ENCODE results near the gene GABRD. TPM values are rescaled to one million over a fixed set of nuclear protein-coding genes. Genes with fewer than 3 reads are reported as not detected.
A peak's percentile ranks its signal among the peaks of the same experiment; 100 is the strongest.
"Not testable (repeated sequence)": the region's sequence is repeated elsewhere in the genome, so short reads cannot be mapped to it uniquely, and the experiment has no call there.

GABRD gene
- not detected in 2 replicates for total RNA-seq (2014; rRNA removed; shearing (Covaris generic))

DNA sequence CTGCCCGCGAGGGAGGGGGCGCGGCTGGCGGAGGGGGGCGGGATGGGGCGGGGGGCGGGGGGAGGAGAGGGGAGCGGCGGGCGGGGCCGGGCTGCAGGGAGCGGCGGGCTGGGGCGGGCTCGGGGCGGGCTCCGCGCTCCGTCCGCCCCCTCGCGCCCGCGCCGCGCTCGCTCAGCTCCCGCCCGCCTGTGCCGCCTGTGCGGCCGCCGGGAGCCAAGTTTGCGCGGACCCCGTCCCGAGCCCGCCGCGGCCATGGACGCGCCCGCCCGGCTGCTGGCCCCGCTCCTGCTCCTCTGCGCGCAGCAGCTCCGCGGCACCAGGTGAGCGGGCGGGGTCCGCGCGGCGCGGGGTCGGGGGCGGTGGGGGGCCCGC, at the start of gene GABRD:
GABRD (plus strand) TSS at position 174 of the 372 bp plus-strand sequence; CDS start at position 253, 79 bp downstream.
- H3K36me3 ChIP-seq: no peaks in the 10 kb centered on the region
- H3K9me3 ChIP-seq (replicated peaks): no peaks in the 10 kb centered on the region
- H3K27ac ChIP-seq: no peak within 1 kb of the TSS
- DNase-seq: no peak
- H3K4me1 ChIP-seq: no peaks in the 10 kb centered on the region
- peaks cover 27% of the 10 kb centered on the region for H3K27me3 ChIP-seq
- H3K4me3 ChIP-seq: no peak within 1 kb of the TSS

GRCh38 chr1:1969505-1969900, 49.6 kb upstream of the GABRD start:
- H3K4me3 ChIP-seq: no peak overlapping the region
- H3K36me3 ChIP-seq: no peaks in the 10 kb centered on the region
- no peak overlapping the region for H3K27ac ChIP-seq
- no peaks in the 10 kb centered on the region for H3K9me3 ChIP-seq (replicated peaks)
- no peaks in the 10 kb centered on the region for H3K4me1 ChIP-seq
- no peak for DNase-seq
- peaks cover 18% of the 10 kb centered on the region for H3K27me3 ChIP-seq

DNA sequence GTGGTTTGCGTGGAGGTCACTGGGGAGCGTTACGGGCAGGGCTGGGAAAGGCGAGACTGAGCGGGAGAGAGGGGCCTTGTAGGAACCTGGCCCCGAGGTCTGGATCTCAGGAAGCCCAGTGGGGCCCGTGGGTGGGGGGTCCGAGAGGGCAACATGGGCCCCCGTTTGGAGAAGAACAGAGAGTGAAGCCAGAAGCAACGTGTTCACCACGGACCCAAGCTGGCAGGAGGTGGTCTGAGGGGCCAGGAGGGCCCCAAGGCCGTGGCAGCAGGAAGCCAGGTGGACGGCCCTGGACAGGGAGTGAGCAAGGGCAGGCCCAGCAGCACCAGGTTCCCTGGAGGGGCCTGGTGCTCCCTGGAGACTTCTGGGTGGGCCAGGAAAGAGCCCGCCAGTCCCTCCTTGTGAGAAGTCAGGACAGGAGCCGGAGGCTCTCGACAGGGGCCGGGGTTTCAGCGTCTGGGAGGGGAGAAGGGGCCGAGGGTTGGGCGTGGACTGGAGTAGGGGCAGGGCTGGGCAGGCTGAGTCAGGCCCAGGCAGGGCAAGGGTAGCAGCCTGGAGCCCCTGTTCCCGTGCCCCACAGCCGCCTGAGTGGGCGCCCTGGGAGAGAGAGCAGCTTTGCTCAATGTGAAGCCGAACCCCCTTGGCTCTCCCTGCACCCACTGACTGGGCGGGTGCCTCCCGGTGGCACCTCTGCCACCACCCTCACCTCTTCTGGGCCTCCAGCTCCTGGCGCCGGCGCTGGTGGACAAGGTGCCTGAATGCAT, 49.0 kb upstream of the GABRD start:
- no peak overlapping the region for H3K27ac ChIP-seq
- peaks cover 18% of the 10 kb centered on the region for H3K27me3 ChIP-seq
- DNase-seq: peak in 1 of 2 experiments; percentile 2
- H3K36me3 ChIP-seq: no peaks in the 10 kb centered on the region
- no peak overlapping the region for H3K4me3 ChIP-seq
- no peaks in the 10 kb centered on the region for H3K9me3 ChIP-seq (replicated peaks)
- no peaks in the 10 kb centered on the region for H3K4me1 ChIP-seq

DNA sequence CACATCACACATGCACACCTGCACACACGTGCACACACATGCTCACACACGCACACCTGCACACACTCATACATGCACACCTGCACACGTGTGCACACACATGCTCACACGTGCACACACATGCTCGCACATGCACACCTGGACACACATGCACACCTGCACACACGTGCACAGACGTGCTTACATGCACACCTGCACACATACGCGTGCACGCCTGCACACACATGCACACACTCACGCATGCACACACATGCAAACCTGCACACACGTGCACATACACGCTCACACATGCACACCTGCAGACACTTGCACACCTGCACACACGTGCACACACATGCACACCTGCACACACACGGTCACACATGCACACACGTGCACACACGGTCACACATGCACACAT, 48.1 kb upstream of the GABRD start:
- Histone ChIP-seq H3K9me3 (replicated peaks) (no peaks in the 10 kb centered on the region), H3K4me1 (no peaks in the 10 kb centered on the region), H3K36me3 (no peaks in the 10 kb centered on the region), H3K27me3 (peaks cover 12% of the 10 kb centered on the region), H3K27ac (no peak overlapping the region), H3K4me3 (no peak overlapping the region)
- no peak for DNase-seq

DNA sequence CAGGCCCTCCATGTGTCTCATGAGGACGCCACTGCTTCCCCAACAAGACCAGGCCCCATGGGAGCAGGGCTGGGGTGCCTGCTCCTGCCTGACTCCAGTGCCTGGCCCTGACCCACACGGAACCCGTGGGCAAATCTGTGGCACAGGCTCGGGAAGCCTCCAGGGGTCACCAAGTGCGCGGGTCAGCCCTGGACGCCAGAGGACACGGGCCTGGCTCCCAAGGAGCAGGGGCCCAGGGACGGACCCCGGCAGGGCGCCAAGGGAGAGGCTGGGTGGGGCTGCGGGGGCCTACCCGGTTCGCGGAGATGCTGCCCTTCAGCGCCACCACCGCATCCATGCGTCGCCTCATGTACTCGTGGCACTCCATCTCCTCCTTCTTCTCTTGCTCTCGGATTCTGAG, 47.5 kb upstream of the GABRD start:
- Histone ChIP-seq H3K27me3 (peaks cover 12% of the 10 kb centered on the region; the same call in 1 of the 2 replicates), H3K36me3 (no peaks in the 10 kb centered on the region), H3K4me1 (no peaks in the 10 kb centered on the region), H3K27ac (no peak overlapping the region), H3K9me3 (replicated peaks) (no peaks in the 10 kb centered on the region), H3K4me3 (no peak overlapping the region)
- peak in 1 of 2 experiments; percentile 4 for DNase-seq

DNA sequence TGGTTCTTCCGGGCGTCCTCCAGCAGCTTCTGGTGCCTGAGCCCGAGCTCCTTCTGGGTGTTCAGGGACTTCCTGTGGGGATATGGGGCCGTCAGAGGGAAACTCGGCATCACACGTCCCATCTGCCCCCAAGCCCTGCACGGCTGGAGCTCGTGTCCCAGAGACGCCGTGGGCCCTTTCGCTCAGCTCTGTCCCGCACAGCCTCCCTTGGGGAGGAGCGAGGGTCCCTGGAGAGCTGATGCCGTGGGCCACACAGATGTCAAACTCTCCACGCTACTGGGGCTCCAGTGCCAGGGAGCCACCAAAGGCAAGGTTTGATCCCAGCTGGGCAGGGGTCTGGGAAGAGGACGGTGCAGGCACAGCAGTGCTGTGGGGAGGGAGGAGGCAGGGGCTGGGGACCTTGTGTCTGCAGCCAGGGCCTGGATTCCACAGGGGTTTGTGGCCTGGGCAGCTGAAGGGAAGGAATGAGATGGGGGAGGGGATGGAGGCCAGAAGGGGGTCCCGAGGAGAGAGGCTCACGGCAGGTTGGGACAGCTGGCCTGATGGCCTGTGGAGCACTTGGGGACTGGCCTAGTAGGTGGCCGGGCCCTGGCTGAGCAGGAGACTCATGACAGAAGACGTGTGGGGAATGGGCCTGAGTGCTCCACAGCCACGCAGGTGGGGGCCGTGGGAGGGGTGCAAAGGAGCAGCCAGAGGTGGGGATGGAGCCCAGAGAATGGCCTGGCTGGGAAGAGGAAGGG, 46.0 kb upstream of the GABRD start:
- H3K4me1 ChIP-seq: no peaks in the 10 kb centered on the region
- no peaks in the 10 kb centered on the region for H3K9me3 ChIP-seq (replicated peaks)
- peaks cover 12% of the 10 kb centered on the region; the same call in 1 of the 2 replicates for H3K27me3 ChIP-seq
- no peak overlapping the region for H3K4me3 ChIP-seq
- DNase-seq: peak in 1 of 2 experiments; percentile 2
- no peak overlapping the region for H3K27ac ChIP-seq
- H3K36me3 ChIP-seq: no peaks in the 10 kb centered on the region

GRCh38 chr1:1973716-1974642, 45.2 kb upstream of the GABRD start:
- H3K27ac ChIP-seq: no peak overlapping the region
- no peaks in the 10 kb centered on the region for H3K9me3 ChIP-seq (replicated peaks)
- peaks cover 12% of the 10 kb centered on the region; the same call in 1 of the 2 replicates for H3K27me3 ChIP-seq
- H3K36me3 ChIP-seq: no peaks in the 10 kb centered on the region
- H3K4me1 ChIP-seq: no peaks in the 10 kb centered on the region
- peak in 1 of 2 experiments; percentile 8 for DNase-seq
- H3K4me3 ChIP-seq: no peak overlapping the region

DNA sequence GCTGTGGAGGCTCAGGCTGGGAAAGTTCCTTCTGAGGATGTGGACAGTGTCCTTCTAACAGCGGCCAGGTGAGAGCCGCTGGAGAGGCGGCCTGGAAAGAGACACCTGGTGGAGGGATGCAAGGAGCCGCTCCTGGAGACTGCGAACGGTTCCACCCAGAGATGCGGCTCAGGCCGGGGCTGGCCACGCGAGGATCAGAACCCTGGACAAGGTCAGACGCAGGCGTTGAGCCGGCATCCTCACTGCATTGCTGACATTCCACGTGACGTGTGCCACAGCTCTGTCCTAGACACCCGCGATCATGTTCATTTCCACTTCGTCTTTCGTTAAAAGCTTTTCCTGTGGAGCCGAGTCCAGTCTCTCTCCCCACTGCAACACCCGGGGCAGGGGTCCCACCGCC, 44.3 kb upstream of the GABRD start:
- H3K9me3 ChIP-seq (replicated peaks): no peaks in the 10 kb centered on the region

DNA sequence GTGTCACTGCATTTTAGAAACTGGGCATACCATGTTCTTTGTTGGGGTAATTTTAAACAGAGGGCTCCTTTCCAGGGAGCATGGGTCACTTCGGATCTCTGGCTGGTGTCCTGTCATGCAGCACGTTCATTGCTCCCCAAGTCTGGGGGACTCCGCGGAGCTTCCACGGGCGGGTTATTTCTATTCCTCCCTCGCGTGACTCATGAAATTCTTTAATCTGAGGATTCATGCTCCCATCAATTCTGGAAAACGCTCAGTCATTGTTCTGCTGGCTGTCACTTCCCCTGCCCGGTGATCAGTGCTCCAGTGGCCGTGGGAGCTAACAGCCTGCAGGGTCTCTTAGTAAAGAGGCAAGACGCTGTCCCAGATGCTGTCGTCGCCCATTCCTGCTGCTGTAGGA, 43.6 kb upstream of the GABRD start:
- H3K9me3 ChIP-seq (replicated peaks): no peaks in the 10 kb centered on the region
- H3K36me3 ChIP-seq: no peaks in the 10 kb centered on the region
- peaks cover 12% of the 10 kb centered on the region; the same call in 1 of the 2 replicates for H3K27me3 ChIP-seq
- DNase-seq: no peak
- H3K4me3 ChIP-seq: no peak overlapping the region
- no peaks in the 10 kb centered on the region for H3K4me1 ChIP-seq
- H3K27ac ChIP-seq: no peak overlapping the region

More for the DNA sequence above, 44.3 kb upstream of the GABRD start:
- Histone ChIP-seq H3K4me1 (no peaks in the 10 kb centered on the region), H3K27ac (no peak overlapping the region), H3K36me3 (no peaks in the 10 kb centered on the region), H3K4me3 (no peak overlapping the region), H3K27me3 (peaks cover 12% of the 10 kb centered on the region; the same call in 1 of the 2 replicates)
- no peak for DNase-seq

DNA sequence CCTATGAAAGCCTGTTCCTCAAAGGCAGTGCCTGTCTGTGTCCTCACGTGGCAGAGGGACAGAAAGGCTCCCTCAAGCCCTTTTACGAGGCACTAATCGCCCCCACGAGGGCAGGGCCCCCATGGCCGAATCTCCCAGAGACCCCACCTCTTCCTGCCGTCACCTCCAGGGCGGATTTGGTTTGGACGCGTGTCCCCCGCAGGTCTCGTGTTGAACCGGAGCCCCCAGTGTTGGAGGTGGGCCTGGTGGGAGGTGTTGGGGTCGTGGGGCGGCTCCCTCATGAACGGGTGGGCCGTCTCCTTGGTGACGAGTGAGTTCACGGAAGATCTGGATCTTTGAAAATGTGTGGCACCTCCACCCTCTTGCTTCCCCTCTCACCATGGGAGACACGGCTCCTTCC, 43.1 kb upstream of the GABRD start:
- Histone ChIP-seq H3K36me3 (no peaks in the 10 kb centered on the region), H3K27me3 (peaks cover 12% of the 10 kb centered on the region; the same call in 1 of the 2 replicates), H3K4me3 (no peak overlapping the region), H3K27ac (no peak overlapping the region), H3K4me1 (no peaks in the 10 kb centered on the region), H3K9me3 (replicated peaks) (no peaks in the 10 kb centered on the region)
- DNase-seq: no peak

- DNase-seq: no peak
- H3K27me3 ChIP-seq: peaks cover 9% of the 10 kb centered on the region; the same call in 1 of the 2 replicates
- no peaks in the 10 kb centered on the region for H3K4me1 ChIP-seq
- no peak overlapping the region for H3K4me3 ChIP-seq
- H3K9me3 ChIP-seq (replicated peaks): no peaks in the 10 kb centered on the region
- no peak overlapping the region for H3K27ac ChIP-seq
- no peaks in the 10 kb centered on the region for H3K36me3 ChIP-seq
Measured at GRCh38 chr1:1978108-1978507, 41.0 kb upstream of the GABRD start.

DNA sequence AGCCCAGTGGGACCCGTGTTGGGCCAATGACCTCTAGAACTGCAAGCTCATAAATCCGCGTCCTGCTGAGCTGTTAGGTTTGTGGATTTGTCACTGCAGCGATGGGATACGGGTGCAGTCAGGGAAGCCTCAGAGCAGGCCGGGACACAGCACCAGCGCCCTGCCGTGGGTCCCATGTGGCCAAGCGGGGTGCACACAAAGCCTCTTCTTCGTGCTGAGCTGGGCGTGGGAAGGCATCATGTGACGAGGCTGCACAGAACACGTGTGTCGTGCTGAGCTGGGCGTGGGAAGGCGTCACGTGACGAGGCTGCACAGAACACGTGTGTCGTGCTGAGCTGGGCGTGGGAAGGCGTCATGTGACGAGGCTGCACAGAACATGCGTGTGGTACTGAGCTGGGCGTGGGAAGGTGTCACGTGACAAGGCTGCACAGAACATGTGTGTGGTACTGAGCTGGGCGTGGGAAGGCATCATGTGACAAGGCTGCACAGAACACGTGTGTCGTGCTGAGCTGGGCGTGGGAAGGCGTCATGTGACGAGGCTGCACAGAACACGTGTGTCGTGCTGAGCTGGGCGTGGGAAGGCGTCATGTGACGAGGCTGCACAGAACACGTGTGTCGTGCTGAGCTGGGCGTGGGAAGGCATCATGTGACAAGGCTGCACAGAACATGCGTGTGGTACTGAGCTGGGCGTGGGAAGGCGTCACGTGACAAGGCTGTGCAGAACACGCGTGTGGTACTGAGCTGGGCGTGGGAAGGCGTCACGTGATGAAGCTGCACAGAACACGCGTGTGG, 40.3 kb upstream of the GABRD start:
- not testable (repeated sequence) for H3K36me3 ChIP-seq; DNase-seq; H3K4me3 ChIP-seq; H3K27me3 ChIP-seq; H3K4me1 ChIP-seq; H3K27ac ChIP-seq; H3K9me3 ChIP-seq (replicated peaks)

DNA sequence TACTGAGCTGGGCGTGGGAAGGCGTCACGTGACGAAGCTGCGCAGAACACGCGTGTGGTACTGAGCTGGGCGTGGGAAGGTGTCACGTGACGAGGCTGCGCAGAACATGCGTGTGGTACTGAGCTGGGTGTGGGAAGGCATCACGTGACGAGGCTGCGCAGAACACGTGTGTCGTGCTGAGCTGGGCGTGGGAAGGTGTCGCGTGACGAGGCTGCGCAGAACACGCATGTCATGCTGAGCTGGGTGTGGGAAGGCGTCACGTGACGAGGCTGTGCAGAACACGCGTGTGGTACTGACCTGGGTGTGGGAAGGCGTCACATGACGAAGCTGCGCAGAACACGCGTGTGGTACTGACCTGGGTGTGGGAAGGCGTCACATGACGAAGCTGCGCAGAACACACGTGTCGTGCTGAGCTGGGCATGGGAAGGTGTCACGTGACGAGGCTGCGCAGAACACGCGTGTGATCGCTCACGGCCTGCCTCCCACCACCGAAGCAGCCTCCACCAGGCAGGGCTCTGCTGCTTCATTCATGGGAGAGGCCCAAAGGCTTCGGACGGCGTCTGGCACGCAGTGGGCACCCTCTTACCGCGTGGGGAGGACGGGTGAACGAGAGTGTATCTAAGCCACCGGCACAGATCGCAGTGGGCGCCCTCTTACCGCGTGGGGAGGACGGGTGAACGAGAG, 39.5 kb upstream of the GABRD start:
- H3K36me3 ChIP-seq: no peaks in the 10 kb centered on the region
- DNase-seq: no peak
- peaks cover 8% of the 10 kb centered on the region; the same call in 1 of the 2 replicates for H3K27me3 ChIP-seq
- no peaks in the 10 kb centered on the region for H3K9me3 ChIP-seq (replicated peaks)
- no peaks in the 10 kb centered on the region for H3K4me1 ChIP-seq
- no peak overlapping the region for H3K4me3 ChIP-seq
- no peak overlapping the region for H3K27ac ChIP-seq
